SU-DHL-6 (cell line): ENCODE results near the gene ALCAM.

ENCODE experiments used
- CTCF ChIP-seq: fragments of 200-600 bp; sonication (generic); IDR thresholded peaks from one replicate; pipeline ENCODE4 v1.5.1; 2017; ENCODE audit warnings: antibody characterized with exemption, mild to moderate bottlenecking, low read length, moderate library complexity; ENCODE audit not compliant: insufficient read depth, poor library complexity, severe bottlenecking
- EZH2phosphoT487 ChIP-seq: fragments of 200-600 bp; sonication (generic), shearing (Covaris generic); conservative IDR thresholded peaks from 2 replicates; pipeline ENCODE4 v1.6.1; 2018; ENCODE audit warnings: mild to moderate bottlenecking, antibody characterized with exemption, low read length, moderate library complexity, mixed read lengths

GRCh38 chr3:105511031-105511430 is 144.3 kb downstream of the ALCAM start:
- TF ChIP-seq CTCF: no peak
- no peak for TF ChIP-seq EZH2phosphoT487
